Sigmoid colon (tissue), 4 donors: Measurements from ENCODE around the gene GRM8.

Experiments used
- CTCF ChIP-seq, 4 experiments: fragments of 450-650 bp in 3 of 4; fragments of 200-600 bp in 1 of 4; IDR thresholded peaks; one replicate each; pipeline ENCODE4 v1.5.1; 2016 to 2019; ENCODE audit warnings: antibody characterized with exemption in 4 of 4, mild to moderate bottlenecking in 3 of 4, moderate library complexity in 2 of 4
- POLR2A ChIP-seq, 2 donors: fragments of 450-650 bp; IDR thresholded peaks; one replicate each; pipeline ENCODE4 v1.6.1; 2016; ENCODE audit warnings: antibody characterized with exemption in 2 of 2, mild to moderate bottlenecking in 2 of 2, moderate library complexity in 2 of 2
- POLR2AphosphoS5 ChIP-seq, 4 donors: sonication (generic); formaldehyde crosslinking; IDR thresholded peaks; one replicate each; pipeline ENCODE4 v1.6.1; 2017; ENCODE audit warnings: antibody characterized with exemption in 4 of 4

DNA sequence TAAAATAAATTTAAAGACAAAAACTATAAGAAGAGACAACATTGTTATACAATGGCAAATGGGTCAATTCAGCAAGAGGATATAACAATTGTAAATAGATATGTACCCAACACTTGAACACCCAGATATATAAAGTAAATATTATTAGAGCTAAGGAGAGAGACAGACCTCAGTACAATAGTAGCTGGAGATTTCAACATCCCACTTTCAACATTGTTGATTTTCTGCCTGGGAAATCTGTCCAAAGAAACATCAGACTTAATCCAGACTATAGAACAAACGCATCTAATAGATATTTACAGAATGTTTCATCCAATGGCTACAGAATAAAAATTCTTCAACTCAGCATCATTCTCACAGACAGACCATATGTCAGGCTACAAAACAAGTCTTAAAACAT is 256.1 kb downstream of the GRM8 start:
- TF ChIP-seq POLR2A (IDR thresholded peaks at IDR 0.05) (no peak), CTCF (IDR thresholded peaks at IDR 0.05) (no peak), POLR2AphosphoS5 (IDR thresholded peaks at IDR 0.05) (no peak)
